Transverse colon (tissue), 4 donors: ENCODE data around the gene GPX4. TPM values are rescaled to one million over a fixed set of nuclear protein-coding genes. Genes with fewer than 3 reads are reported as not detected.
A peak's percentile ranks its signal among the peaks of the same experiment; 100 is the strongest.

Source experiments
- DNase-seq: peaks from one replicate; pipeline ENCODE4 v3.0.0-alpha.2; 2019
- H3K27ac ChIP-seq, 4 donors: fragments of 200-600 bp; sonication (generic); 2 replicates each; pipeline ENCODE4 v1.5.1; 2016 to 2018; ENCODE audit warnings: inconsistent platforms in 4 of 4
- H3K27me3 ChIP-seq: fragments of 200-600 bp; sonication (generic); 2 replicates; pipeline ENCODE4 v1.5.1; 2017; ENCODE audit warnings: inconsistent platforms
- H3K36me3 ChIP-seq, 4 donors: fragments of 200-600 bp; sonication (generic); 2 replicates each; pipeline ENCODE4 v1.5.1; 2017 to 2019; ENCODE audit warnings: inconsistent platforms in 4 of 4
- H3K4me1 ChIP-seq, 4 donors: fragments of 200-600 bp; sonication (generic); 2 replicates each; pipeline ENCODE4 v1.5.1; 2017 to 2020; ENCODE audit warnings: inconsistent platforms in 4 of 4
- H3K4me3 ChIP-seq, 4 donors: fragments of 200-600 bp; sonication (generic); 1 replicate in 1 of 4; 2 replicates in 3 of 4; pipeline versions ENCODE4 v1.5.1 to v1.6.1; 2017 to 2019; ENCODE audit warnings: inconsistent platforms in 4 of 4
- H3K9me3 ChIP-seq, 2 donors: fragments of 200-600 bp; sonication (generic); 2 replicates each; pipeline ENCODE4 v1.5.1; 2017 to 2019; ENCODE audit warnings: inconsistent platforms in 2 of 2
- CTCF ChIP-seq, 5 experiments: fragments of 200-600 bp in 3 of 5; fragments of 450-650 bp in 2 of 5; sonication (generic) in 3 of 5; IDR thresholded peaks; 1 replicate in 2 of 5; 2 replicates in 3 of 5; pipeline ENCODE4 v1.5.1; 2016 to 2017; ENCODE audit warnings: antibody characterized with exemption in 5 of 5, inconsistent platforms in 3 of 5, mild to moderate bottlenecking in 2 of 5, moderate library complexity in 1 of 5
- EP300 ChIP-seq: sonication (generic); formaldehyde crosslinking; IDR thresholded peaks from one replicate; pipeline ENCODE4 v1.6.1; 2017; ENCODE audit warnings: antibody characterized with exemption, low read depth
- POLR2A ChIP-seq: fragments of 450-650 bp; IDR thresholded peaks from one replicate; pipeline ENCODE4 v1.6.1; 2016; ENCODE audit warnings: antibody characterized with exemption, mild to moderate bottlenecking, moderate library complexity
- POLR2AphosphoS5 ChIP-seq, 3 donors: sonication (generic); formaldehyde crosslinking; IDR thresholded peaks; one replicate each; pipeline ENCODE4 v1.6.1; 2016; ENCODE audit warnings: antibody characterized with exemption in 3 of 3
- WGBS, 2 donors: methylation state at CpG; one replicate each; pipeline ENCODE4 v1.1.5; 2018; ENCODE audit warnings: low coverage in 1 of 2; 5-methylcytosine and 5-hydroxymethylcytosine counted together
- in situ Hi-C, 4 donors: fragments of 200-750 bp; cut with MboI; loops; one replicate each; pipeline versions ENCODE4 v1.15.0 to v1.15.1; 2017; ENCODE audit warnings: low sequenced_read_pairs in 3 of 4, low pct_ligation_motif_present in 1 of 4, low pct_unique_long_range_greater_than_20kb in 1 of 4
- intact Hi-C: fragments of 100-400 bp; cut with DNase I; formaldehyde crosslinking; loops from one replicate; pipeline ENCODE4 v1.15.1; 2023; ENCODE audit warnings: low total_unique reads
- total RNA-seq, 4 donors: library from RNA; depleted of rRNA; stranded (reverse); fragments of >200 nt; gene quantifications; one replicate each; pipeline ENCODE4 v1.1.0, GENCODE V29; 2016

The GPX4 gene
- total RNA-seq, 4 donors from 2014 or later: 115 to 426 (median 261) TPM

- H3K4me3 ChIP-seq: no peak overlapping the region
- 92% methylated on average over 46 of the region's 50 CpGs; no CpG with 5 or more reads in 1 of the 2 donors for WGBS, 2 donors
- TF ChIP-seq POLR2A (no peak), POLR2AphosphoS5 (IDR thresholded peaks at IDR 0.05) (no peak), EP300 (no peak), CTCF (IDR thresholded peaks at IDR 0.05) (no peak)
- no peak overlapping the region for H3K27ac ChIP-seq
- H3K27me3 ChIP-seq: no peaks in the 10 kb centered on the region
- peaks cover 0 to 48% (median 26%) of the 10 kb centered on the region in 4 donors for H3K36me3 ChIP-seq
- intact Hi-C loops: no loop called here
- DNase-seq: no peak
- peaks cover 0 to 5% (median 4%) of the 10 kb centered on the region in 4 donors for H3K4me1 ChIP-seq
- no peaks in the 10 kb centered on the region for H3K9me3 ChIP-seq
- in situ Hi-C loops: loop anchor here in 1 of 4 donors (5.0 kb wide), 1 partner anchor 73 kb away; no protein-coding TSS in a partner anchor
Measured at GRCh38 chr19:1119475-1120217, 15.9 kb downstream of the GPX4 start.

GRCh38 chr19:1121395-1121794 is 17.6 kb downstream of the GPX4 start:
- intact Hi-C loops: no loop called here
- H3K27ac ChIP-seq: no peak overlapping the region
- no peaks in the 10 kb centered on the region for H3K9me3 ChIP-seq
- 92% methylated on average over 10 of the region's 10 CpGs; no CpG with 5 or more reads in 1 of the 2 donors for WGBS, 2 donors
- TF ChIP-seq POLR2AphosphoS5 (IDR thresholded peaks at IDR 0.05): no peak
- TF ChIP-seq CTCF (IDR thresholded peaks at IDR 0.05): no peak
- TF ChIP-seq POLR2A: no peak
- no peak for TF ChIP-seq EP300
- peaks cover 0 to 5% (median 4%) of the 10 kb centered on the region in 4 donors for H3K4me1 ChIP-seq
- no peak overlapping the region for H3K4me3 ChIP-seq
- no peak for DNase-seq
- in situ Hi-C loops: no loop called here
- H3K36me3 ChIP-seq: peaks cover 0 to 50% (median 26%) of the 10 kb centered on the region in 4 donors
- H3K27me3 ChIP-seq: no peaks in the 10 kb centered on the region

- Histone ChIP-seq H3K9me3 (no peaks in the 10 kb centered on the region), H3K4me3 (no peak overlapping the region), H3K36me3 (peaks cover 0 to 55% (median 22%) of the 10 kb centered on the region in 4 donors), H3K27ac (no peak overlapping the region), H3K27me3 (no peaks in the 10 kb centered on the region), H3K4me1 (peaks cover 0 to 5% (median 4%) of the 10 kb centered on the region in 4 donors)
- in situ Hi-C loops: no loop called here
- intact Hi-C loops: no loop called here
- DNase-seq: no peak
- 95% methylated on average over 62 of the region's 63 CpGs; no CpG with 5 or more reads in 1 of the 2 donors for WGBS, 2 donors
- TF ChIP-seq POLR2AphosphoS5 (IDR thresholded peaks at IDR 0.05): no peak
- no peak for TF ChIP-seq EP300
- TF ChIP-seq CTCF (IDR thresholded peaks at IDR 0.05): no peak
- no peak for TF ChIP-seq POLR2A
Measured at GRCh38 chr19:1122021-1122971, 18.5 kb downstream of the GPX4 start.

- Histone ChIP-seq H3K27ac (peak overlapping the region in 1 of 4 donors; percentile 8), H3K9me3 (no peaks in the 10 kb centered on the region), H3K4me3 (no peak overlapping the region), H3K4me1 (peaks cover 0 to 8% (median 4%) of the 10 kb centered on the region in 4 donors), H3K36me3 (peaks cover 0 to 55% (median 20%) of the 10 kb centered on the region in 4 donors), H3K27me3 (no peaks in the 10 kb centered on the region)
- intact Hi-C loops (no loop called here), in situ Hi-C loops (no loop called here)
- TF ChIP-seq EP300: no peak
- TF ChIP-seq POLR2A: no peak
- no peak for TF ChIP-seq CTCF (IDR thresholded peaks at IDR 0.05)
- no peak for TF ChIP-seq POLR2AphosphoS5 (IDR thresholded peaks at IDR 0.05)
- 48% methylated on average over 21 of the region's 21 CpGs; no CpG with 5 or more reads in 1 of the 2 donors for WGBS, 2 donors
- DNase-seq: peak; percentile 85
Measured at GRCh38 chr19:1122972-1123363, 19.2 kb downstream of the GPX4 start.
